WTC11 (cell line): ENCODE results near the gene ABLIM2.

Experiments used
- CTCF ChIP-seq: fragments of 200-600 bp; IDR thresholded peaks from 2 replicates; pipeline ENCODE4 v1.8.0; 2022; ENCODE audit warnings: antibody characterized with exemption
- TEAD4 ChIP-seq: sonication (generic); formaldehyde crosslinking; IDR thresholded peaks from 2 replicates; pipeline ENCODE4 v1.8.0; 2022; ENCODE audit warnings: mild to moderate bottlenecking, missing genetic modification reagents
- ZNF281 ChIP-seq: sonication (generic); formaldehyde crosslinking; IDR thresholded peaks from 2 replicates; pipeline ENCODE4 v1.8.0; 2023; ENCODE audit warnings: mild to moderate bottlenecking, missing genetic modification reagents
- ZNF317 ChIP-seq: sonication (generic); formaldehyde crosslinking; IDR thresholded peaks from 2 replicates; pipeline ENCODE4 v1.8.1; 2023; ENCODE audit warnings: low read depth, mild to moderate bottlenecking, moderate library complexity, missing genetic modification reagents, borderline replicate concordance
- TF ChIP-seq, protein P1 (sequence below): sonication (generic); formaldehyde crosslinking; conservative IDR thresholded peaks from 2 replicates; pipeline ENCODE4 v1.8.1; 2023; ENCODE audit warnings: mild to moderate bottlenecking, low read depth, missing genetic modification reagents, moderate library complexity

DNA sequence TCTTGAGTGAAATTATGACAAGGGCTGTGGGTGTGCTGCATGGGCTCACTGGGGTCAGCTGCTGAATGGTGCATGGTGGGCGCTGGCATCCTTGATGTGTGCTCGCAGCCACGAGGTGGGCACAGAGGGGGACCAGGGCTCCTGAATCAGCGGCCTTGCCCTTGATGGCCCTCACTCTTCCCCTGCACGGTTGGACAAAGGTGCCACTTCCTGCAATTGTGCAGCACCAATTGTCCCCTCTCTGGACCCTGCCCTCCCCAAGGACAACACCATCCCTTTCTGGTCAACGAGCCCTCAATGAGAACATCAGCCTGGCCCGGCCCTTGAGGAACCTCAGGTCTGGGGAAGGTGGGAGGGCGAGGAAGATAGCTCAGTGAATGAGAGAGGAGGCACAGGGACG is 16.1 kb downstream of the ABLIM2 start:
- TF ChIP-seq CTCF (no peak), ZNF317 (CRISPR knock-in tag) (no peak), TEAD4 (no peak), ZNF281 (CRISPR knock-in tag) (no peak)
- TF ChIP-seq, protein P1, sequence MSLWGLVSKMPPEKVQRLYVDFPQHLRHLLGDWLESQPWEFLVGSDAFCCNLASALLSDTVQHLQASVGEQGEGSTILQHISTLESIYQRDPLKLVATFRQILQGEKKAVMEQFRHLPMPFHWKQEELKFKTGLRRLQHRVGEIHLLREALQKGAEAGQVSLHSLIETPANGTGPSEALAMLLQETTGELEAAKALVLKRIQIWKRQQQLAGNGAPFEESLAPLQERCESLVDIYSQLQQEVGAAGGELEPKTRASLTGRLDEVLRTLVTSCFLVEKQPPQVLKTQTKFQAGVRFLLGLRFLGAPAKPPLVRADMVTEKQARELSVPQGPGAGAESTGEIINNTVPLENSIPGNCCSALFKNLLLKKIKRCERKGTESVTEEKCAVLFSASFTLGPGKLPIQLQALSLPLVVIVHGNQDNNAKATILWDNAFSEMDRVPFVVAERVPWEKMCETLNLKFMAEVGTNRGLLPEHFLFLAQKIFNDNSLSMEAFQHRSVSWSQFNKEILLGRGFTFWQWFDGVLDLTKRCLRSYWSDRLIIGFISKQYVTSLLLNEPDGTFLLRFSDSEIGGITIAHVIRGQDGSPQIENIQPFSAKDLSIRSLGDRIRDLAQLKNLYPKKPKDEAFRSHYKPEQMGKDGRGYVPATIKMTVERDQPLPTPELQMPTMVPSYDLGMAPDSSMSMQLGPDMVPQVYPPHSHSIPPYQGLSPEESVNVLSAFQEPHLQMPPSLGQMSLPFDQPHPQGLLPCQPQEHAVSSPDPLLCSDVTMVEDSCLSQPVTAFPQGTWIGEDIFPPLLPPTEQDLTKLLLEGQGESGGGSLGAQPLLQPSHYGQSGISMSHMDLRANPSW (CRISPR knock-in tag): no peak
